ENCODE measurements around the gene BAG3.

DNA sequence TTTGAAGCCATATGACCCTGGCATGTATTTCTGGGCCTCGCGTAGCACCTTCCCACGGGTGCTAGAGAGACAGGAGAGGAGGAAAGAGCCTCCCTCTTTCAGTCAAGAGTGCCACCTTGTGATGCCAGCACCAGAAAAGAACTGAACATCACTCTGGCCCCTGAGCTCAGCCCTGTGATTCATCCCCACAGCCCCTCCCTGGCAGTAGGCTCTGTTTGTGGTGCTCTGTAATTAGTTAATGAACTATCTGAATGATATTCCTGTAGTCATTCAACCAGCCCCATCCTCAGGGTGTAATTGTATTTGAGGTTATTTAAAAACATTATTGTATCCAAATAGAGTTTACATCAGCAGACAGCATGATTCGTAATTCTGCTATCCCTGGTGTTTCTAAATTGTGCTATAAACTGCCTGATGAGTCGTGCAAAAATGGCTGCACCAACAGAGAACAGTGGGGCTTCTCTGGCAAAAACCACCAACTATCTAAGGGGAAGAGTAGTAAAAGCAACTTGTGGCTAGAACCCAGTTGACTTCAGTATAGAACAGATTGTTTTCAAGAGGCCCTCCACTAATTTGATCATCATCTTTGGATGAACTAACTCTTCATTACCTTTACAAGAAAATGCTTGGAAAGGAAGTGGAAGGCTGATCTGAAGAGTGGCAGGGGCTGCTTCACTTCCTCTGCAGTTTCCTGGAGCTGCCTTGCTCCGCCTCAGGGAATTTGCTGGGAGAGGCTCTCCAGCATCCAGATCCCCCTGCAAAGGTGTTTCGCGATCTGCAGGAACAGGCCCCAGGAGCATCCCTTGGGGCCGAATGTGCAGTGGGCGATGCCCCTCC, 30.7 kb upstream of the BAG3 start:
- TF ChIP-seq, protein P1, sequence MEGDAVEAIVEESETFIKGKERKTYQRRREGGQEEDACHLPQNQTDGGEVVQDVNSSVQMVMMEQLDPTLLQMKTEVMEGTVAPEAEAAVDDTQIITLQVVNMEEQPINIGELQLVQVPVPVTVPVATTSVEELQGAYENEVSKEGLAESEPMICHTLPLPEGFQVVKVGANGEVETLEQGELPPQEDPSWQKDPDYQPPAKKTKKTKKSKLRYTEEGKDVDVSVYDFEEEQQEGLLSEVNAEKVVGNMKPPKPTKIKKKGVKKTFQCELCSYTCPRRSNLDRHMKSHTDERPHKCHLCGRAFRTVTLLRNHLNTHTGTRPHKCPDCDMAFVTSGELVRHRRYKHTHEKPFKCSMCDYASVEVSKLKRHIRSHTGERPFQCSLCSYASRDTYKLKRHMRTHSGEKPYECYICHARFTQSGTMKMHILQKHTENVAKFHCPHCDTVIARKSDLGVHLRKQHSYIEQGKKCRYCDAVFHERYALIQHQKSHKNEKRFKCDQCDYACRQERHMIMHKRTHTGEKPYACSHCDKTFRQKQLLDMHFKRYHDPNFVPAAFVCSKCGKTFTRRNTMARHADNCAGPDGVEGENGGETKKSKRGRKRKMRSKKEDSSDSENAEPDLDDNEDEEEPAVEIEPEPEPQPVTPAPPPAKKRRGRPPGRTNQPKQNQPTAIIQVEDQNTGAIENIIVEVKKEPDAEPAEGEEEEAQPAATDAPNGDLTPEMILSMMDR (IDR thresholded peaks at IDR 0.05) = no peak
- no peak for TF ChIP-seq POLR2A (IDR thresholded peaks at IDR 0.05)
